ENCODE data around the gene BRD3.

The BRD3 gene

GRCh38 chr9:134053941-134054761 lies 13.7 kb downstream of the BRD3 start:
- ATAC-seq: no peak

GRCh38 chr9:134053401-134053871 lies 14.4 kb downstream of the BRD3 start:
- no peak for ATAC-seq

DNA sequence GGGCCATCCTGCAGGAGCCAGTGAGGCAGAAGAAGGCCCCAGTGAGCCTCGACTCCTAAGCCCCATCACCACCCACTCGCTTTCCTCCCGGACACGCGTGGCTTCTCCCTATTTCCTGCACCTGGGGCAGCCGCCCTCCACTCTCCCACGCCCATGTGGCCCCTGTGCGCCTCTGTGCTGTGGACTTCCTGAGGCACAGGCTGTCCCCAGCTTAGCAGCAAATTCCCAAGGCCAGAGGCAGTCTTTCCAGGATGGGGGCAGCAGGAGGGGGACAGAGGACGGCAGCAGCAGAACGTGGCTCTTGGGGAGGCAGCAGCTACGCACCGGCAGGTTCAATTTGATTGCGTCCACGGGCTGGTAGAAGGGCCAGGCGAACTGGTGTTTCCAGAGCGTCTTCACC lies 14.9 kb downstream of the BRD3 start:
- ATAC-seq: no peak

DNA sequence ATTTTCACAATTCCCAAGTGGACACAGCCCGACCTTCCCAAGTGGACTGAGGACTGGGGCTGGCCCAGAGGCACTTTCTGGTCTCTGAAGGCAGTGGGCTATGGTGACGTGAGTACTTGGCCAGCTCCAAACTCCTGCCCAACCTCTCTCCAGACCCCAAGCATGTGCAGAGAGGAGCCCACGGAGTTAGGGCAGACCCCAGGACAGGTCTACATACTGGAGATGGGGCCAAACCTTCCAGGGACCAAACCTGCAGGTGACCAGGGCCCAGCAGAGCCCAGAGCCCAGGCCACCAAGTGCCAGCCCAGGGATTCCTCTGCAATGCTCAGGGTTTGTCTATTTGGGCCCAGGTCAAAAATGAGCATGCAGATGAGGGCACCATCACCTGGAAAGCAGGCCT lies 15.3 kb downstream of the BRD3 start:
- ATAC-seq: no peak

- no peak for ATAC-seq
These were observed 16.5 kb downstream of the BRD3 start for GRCh38 chr9:134051319-134051718.

- no peak for ATAC-seq
These were observed 17.1 kb downstream of the BRD3 start for GRCh38 chr9:134050726-134051125.

DNA sequence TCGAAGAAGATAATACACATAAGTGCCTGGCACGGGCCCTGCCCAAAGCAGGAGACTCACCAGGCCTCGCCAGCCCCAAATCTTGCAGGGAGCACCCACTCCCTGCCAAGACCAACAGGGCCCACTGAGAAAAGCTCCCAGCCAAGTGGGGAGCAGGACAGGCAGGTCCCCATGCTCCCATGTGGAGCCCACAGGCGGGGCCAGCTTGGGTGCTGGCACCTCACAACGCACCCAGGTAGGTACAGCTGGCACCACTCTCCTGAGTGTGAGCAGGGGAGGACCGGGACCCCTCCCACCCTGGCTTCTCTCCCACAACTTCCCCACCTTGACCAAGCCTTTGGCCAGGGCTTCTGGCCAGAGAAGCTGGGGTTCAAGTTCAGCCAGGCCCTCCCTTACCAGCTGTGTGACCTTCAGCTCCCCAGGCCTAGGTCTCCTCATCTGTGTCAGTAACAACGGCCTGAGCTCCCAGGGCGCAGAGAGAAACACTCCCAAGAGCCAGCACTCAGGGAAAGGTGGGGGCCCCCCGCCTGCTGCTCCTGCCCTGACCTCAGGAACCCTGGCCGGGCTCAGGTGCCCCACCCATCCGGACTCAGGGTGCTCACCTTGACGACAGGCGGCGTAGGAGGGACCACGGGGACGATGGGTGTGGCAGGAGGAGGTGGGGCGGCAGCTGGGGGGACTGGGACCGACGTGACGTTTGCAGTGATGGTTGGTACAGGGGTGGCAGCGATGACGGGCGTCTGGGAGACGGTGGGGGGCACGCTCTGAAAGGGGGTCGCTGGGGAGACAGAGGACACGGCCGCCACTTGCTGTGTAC lies 17.8 kb downstream of the BRD3 start:
- ATAC-seq: no peak

DNA sequence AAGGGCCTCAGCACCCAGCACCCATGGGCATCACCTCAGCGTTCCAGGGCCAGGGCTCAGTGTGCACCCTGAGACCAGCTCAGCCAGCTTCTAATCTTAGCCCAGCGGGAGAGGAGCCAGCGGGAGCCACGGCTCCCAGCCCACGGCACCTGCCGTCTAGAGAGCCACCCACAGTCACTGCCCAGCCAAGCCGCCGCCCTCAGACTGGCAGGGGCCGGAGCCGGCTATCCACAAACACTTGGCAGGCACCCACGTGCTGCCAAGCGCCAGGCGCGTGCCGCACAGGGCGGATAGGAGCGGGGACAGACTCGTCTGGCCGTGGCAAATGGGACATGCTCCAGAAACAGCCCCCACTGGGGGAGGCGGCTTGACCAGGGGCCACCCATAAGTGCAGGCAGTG lies 18.6 kb downstream of the BRD3 start:
- ATAC-seq: no peak

GRCh38 chr9:134048582-134048968 lies 19.3 kb downstream of the BRD3 start:
- no peak for ATAC-seq

GRCh38 chr9:134047868-134048581 lies 19.8 kb downstream of the BRD3 start:
- no peak for ATAC-seq

DNA sequence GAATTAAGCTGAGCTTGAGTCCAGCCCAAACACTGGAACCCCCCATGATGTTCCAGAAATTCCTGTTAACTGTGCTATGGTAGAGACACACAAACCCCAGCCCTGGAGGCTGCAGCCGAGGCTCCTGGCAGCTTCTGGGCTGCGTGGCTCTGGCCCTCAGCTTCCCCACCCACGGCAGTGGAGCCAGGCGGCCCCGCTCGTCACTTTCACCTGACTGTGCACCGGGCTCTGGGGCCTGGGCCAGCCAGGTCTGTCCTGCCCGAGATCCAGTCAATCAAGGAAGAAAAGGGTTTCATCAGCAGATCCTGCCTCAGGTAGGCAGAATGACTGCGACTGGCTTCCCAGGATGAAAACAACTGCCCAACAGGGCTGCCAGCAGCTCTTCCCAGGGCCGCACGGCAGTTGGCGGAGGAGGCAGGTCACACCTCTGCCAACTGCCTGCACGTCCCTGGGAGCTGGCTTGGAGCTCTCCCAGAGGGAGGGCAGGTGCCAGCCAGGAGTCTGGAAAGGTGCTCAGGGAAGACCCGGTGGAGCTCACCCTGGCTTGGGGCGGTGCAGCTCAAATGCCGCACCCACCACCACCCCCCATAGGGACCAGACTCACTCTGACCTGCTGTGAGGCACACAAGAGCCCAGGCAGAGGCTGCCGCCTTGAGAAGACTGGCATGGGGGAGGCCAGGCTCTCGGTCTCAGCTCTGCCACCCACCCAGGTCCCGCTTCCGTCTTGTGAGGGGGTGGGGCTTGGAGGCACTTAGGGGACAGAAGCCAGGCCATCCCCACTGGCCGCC lies 20.7 kb downstream of the BRD3 start:
- ATAC-seq: no peak

GRCh38 chr9:134045841-134046544 lies 21.8 kb downstream of the BRD3 start:
- no peak for ATAC-seq

- ATAC-seq: no peak
These were observed 22.9 kb downstream of the BRD3 start for GRCh38 chr9:134044944-134045343.

GRCh38 chr9:134043531-134043988 lies 24.3 kb downstream of the BRD3 start:
- ATAC-seq: no peak

- no peak for ATAC-seq
These were observed 26.2 kb downstream of the BRD3 start for GRCh38 chr9:134041649-134041962.

- ATAC-seq: no peak
These were observed 26.8 kb downstream of the BRD3 start for GRCh38 chr9:134040781-134041648.

- ATAC-seq: no peak
These were observed 27.7 kb downstream of the BRD3 start for GRCh38 chr9:134040176-134040565.

DNA sequence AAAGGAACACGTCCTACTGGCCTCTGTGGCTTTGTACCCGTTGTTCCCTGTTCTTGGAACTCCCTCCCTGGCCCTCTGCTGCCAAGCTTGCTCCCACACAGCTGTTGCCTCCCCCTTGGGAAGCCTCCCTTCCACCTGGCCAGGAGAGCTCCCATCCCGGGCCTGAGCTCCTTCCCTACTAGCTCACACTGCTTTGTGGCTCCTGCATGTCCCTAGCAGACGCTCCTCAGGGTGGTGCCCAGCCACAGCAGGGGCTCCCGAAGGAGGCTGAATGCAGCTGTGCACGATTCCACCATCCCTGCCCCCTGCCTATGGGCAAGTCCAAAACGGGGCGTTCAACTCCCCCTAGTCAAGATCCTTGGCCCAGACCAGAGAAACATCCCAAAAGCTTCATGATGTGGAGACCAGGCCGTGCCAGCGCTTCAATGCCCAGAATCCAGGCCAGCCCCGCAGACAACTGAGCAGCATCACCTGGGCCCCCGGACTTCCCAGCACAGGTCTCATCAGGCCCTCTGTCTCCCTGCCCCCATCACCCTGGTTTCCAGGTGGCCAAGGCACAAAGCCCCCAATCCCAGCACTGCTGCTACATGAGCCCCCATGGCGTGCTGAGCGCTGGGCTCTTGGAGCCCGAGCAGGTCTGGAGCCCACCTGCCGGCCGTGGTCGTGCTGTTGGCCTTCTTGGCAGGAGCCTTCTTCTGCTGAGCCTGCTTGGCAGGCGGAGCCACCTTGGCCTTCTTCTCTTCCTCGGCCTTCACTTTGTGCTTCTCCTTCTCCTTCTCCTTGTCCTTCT lies 28.2 kb downstream of the BRD3 start:
- ATAC-seq: no peak

GRCh38 chr9:134037641-134038040 lies 30.2 kb downstream of the BRD3 start:
- no peak for ATAC-seq

DNA sequence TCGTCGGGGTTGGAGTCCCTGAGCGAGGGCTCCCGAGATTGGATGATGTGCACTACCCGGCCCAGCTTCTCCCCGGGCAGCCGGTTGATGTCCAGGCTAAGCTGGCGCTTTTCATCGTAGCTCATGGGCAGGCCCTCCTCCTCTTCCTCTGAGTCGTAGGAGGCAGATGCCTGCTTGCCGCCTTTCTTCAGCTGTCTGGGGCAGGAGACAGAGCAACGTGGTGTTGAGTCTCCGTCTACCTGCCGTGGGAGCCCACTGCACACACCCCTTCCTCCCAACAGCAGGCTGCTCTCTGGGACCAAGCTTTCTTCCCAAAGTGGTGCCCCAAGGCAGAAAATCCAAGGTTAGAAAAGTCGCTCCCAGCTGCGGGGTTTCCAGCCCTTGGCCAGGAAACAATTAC lies 31.7 kb downstream of the BRD3 start:
- no peak for ATAC-seq
